ENCODE measurements around the gene SERPINA5. TPM values are rescaled to one million over a fixed set of nuclear protein-coding genes. Genes with fewer than 3 reads are reported as not detected.

SERPINA5 gene
- polyA plus RNA-seq, 1 donor from 2014 or later, result not detected

GRCh38 chr14:94638339-94638738 lies 57.1 kb downstream of the SERPINA5 start:
- no peaks in the 10 kb centered on the region for H3K36me3 ChIP-seq (ENCODE audit: insufficient read depth, low read length)
- H2AFZ ChIP-seq (ENCODE audit: low read depth, low read length), result no peak overlapping the region
- H3K27ac ChIP-seq (ENCODE audit: low read length), result no peak overlapping the region
- no peaks in the 10 kb centered on the region for H3K79me2 ChIP-seq (replicated peaks; ENCODE audit: insufficient read depth, low read length)
- no peak overlapping the region for H3K4me3 ChIP-seq (ENCODE audit: low read length)
- no peaks in the 10 kb centered on the region for H4K20me1 ChIP-seq (ENCODE audit: insufficient read depth)
- no peaks in the 10 kb centered on the region for H3K9me3 ChIP-seq (ENCODE audit: low read length)
- no peaks in the 10 kb centered on the region for H3F3A ChIP-seq (ENCODE audit: insufficient read depth, low read length, poor library complexity, severe bottlenecking)
- no peak for TF ChIP-seq REST (IDR thresholded peaks at IDR 0.05; ENCODE audit: borderline replicate concordance)
- TF ChIP-seq TAF1 (IDR thresholded peaks at IDR 0.05; ENCODE audit: low read depth), result no peak
- no peak for TF ChIP-seq MXI1 (conservative IDR thresholded peaks at IDR 0.05; ENCODE audit: poor library complexity, severe bottlenecking)
- TF ChIP-seq EZH2 (IDR thresholded peaks at IDR 0.05; ENCODE audit: borderline replicate concordance, insufficient read depth, low read length, poor library complexity, severe bottlenecking), result no peak
- TF ChIP-seq RAD21 (conservative IDR thresholded peaks at IDR 0.05), result no peak
- TF ChIP-seq CTCF (IDR thresholded peaks at IDR 0.05; ENCODE audit: poor library complexity, severe bottlenecking), result no peak
- TF ChIP-seq SMC3 (conservative IDR thresholded peaks at IDR 0.05; ENCODE audit: poor library complexity), result no peak
- TF ChIP-seq POLR2AphosphoS5 (IDR thresholded peaks at IDR 0.05), result no peak
- no peak for TF ChIP-seq EP300 (conservative IDR thresholded peaks at IDR 0.05; ENCODE audit: poor library complexity, severe bottlenecking)
- H3K9ac ChIP-seq (ENCODE audit: low read length), result no peak overlapping the region
- H3K27me3 ChIP-seq (ENCODE audit: insufficient read depth, low read depth, low read length), result no peaks in the 10 kb centered on the region
- no peaks in the 10 kb centered on the region for H3K9me2 ChIP-seq (ENCODE audit: insufficient read depth, low read length)
- no peak overlapping the region for H3K4me2 ChIP-seq (ENCODE audit: low read length)

GRCh38 chr14:94638961-94639817 lies 58.0 kb downstream of the SERPINA5 start:
- Histone ChIP-seq H3K27ac (ENCODE audit: low read length) (no peak overlapping the region), H3K36me3 (ENCODE audit: insufficient read depth, low read length) (no peaks in the 10 kb centered on the region), H2AFZ (ENCODE audit: low read depth, low read length) (no peak overlapping the region), H3K4me3 (ENCODE audit: low read length) (no peak overlapping the region), H3K9me3 (ENCODE audit: low read length) (no peaks in the 10 kb centered on the region), H3K79me2 (replicated peaks; ENCODE audit: insufficient read depth, low read length) (no peaks in the 10 kb centered on the region), H3K9ac (ENCODE audit: low read length) (no peak overlapping the region), H3K9me2 (ENCODE audit: insufficient read depth, low read length) (no peaks in the 10 kb centered on the region), H3K27me3 (ENCODE audit: insufficient read depth, low read depth, low read length) (no peaks in the 10 kb centered on the region), H3K4me2 (ENCODE audit: low read length) (no peak overlapping the region), H4K20me1 (ENCODE audit: insufficient read depth) (no peaks in the 10 kb centered on the region), H3F3A (ENCODE audit: insufficient read depth, low read length, poor library complexity, severe bottlenecking) (no peaks in the 10 kb centered on the region)
- TF ChIP-seq EZH2 (IDR thresholded peaks at IDR 0.05; ENCODE audit: borderline replicate concordance, insufficient read depth, low read length, poor library complexity, severe bottlenecking) (no peak), REST (IDR thresholded peaks at IDR 0.05; ENCODE audit: borderline replicate concordance) (no peak), CTCF (IDR thresholded peaks at IDR 0.05; ENCODE audit: poor library complexity, severe bottlenecking) (no peak), EP300 (conservative IDR thresholded peaks at IDR 0.05; ENCODE audit: poor library complexity, severe bottlenecking) (no peak), POLR2AphosphoS5 (IDR thresholded peaks at IDR 0.05) (no peak), SMC3 (conservative IDR thresholded peaks at IDR 0.05; ENCODE audit: poor library complexity) (no peak), RAD21 (conservative IDR thresholded peaks at IDR 0.05) (no peak), TAF1 (IDR thresholded peaks at IDR 0.05; ENCODE audit: low read depth) (no peak), MXI1 (conservative IDR thresholded peaks at IDR 0.05; ENCODE audit: poor library complexity, severe bottlenecking) (no peak)
